22Rv1 (cell line): ENCODE data around the gene TMEM158.

Source experiments
- H3K27ac ChIP-seq: fragments of 450-650 bp; 2 replicates; pipeline ENCODE4 v1.5.1; 2017
- ZFX ChIP-seq: fragments of 450-650 bp; IDR thresholded peaks from 2 replicates; pipeline ENCODE4 v1.6.1; 2017; ENCODE audit warnings: antibody characterized with exemption, borderline replicate concordance
- TF ChIP-seq, protein P1 (sequence below): fragments of 450-650 bp; IDR thresholded peaks from 2 replicates; pipeline ENCODE4 v1.5.1; 2017; ENCODE audit warnings: mild to moderate bottlenecking

TMEM158 gene

DNA sequence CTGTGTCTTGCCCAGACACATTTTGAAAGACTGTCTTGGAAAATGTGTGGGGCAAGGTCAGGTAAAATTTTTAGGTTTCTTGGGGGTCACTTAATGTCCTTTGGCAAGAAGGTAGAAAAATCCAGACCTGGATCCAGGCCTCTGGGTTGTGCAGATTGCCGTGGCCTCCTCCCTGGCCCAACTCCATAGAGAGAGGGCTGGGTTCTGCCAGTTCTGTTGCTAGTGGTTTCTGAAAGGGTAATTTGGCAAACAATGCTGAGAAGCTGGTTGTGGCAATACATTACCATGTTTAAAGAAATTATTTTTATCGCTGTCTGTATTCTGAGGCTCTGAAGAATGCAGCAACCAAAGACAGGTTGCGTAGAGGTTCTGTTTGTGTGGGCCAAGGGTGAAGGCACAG is 20.2 kb upstream of the TMEM158 start:
- TF ChIP-seq ZFX: no peak
- TF ChIP-seq, protein P1, sequence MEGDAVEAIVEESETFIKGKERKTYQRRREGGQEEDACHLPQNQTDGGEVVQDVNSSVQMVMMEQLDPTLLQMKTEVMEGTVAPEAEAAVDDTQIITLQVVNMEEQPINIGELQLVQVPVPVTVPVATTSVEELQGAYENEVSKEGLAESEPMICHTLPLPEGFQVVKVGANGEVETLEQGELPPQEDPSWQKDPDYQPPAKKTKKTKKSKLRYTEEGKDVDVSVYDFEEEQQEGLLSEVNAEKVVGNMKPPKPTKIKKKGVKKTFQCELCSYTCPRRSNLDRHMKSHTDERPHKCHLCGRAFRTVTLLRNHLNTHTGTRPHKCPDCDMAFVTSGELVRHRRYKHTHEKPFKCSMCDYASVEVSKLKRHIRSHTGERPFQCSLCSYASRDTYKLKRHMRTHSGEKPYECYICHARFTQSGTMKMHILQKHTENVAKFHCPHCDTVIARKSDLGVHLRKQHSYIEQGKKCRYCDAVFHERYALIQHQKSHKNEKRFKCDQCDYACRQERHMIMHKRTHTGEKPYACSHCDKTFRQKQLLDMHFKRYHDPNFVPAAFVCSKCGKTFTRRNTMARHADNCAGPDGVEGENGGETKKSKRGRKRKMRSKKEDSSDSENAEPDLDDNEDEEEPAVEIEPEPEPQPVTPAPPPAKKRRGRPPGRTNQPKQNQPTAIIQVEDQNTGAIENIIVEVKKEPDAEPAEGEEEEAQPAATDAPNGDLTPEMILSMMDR: no peak

GRCh38 chr3:45244356-45244755 is 18.3 kb upstream of the TMEM158 start:
- TF ChIP-seq, protein P1: no peak; the same call in 1 of the 2 replicates
- TF ChIP-seq ZFX: no peak
- H3K27ac ChIP-seq: no peak overlapping the region

More for the DNA sequence above, 20.2 kb upstream of the TMEM158 start:
- no peak overlapping the region for H3K27ac ChIP-seq

GRCh38 chr3:45241206-45241605 is 15.1 kb upstream of the TMEM158 start:
- no peak for TF ChIP-seq ZFX
- TF ChIP-seq, protein P1: no peak

DNA sequence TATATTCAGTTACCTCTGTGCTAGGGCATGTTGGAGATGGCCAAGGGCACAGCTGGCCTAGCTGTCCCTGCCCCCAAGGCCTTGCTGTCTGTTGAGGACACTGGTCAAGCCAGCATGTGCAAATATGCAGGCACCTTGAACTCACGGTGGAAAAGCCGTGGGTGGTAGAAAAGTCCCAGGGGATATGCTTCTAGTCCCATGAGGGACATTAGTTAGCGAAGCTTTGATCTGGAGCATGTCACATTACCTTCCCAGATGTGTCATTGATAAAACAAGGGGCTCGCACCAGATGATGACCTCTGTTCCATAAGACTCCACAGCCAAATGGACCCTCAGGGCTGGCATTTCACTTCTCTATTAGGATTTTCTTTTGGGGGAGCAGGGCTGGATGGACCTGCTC is 14.2 kb upstream of the TMEM158 start:
- no peak for TF ChIP-seq ZFX
- TF ChIP-seq, protein P1: no peak

More at GRCh38 chr3:45241206-45241605, 15.1 kb upstream of the TMEM158 start:
- H3K27ac ChIP-seq: no peak overlapping the region

GRCh38 chr3:45239254-45239653 is 13.2 kb upstream of the TMEM158 start:
- TF ChIP-seq ZFX: no peak
- TF ChIP-seq, protein P1: no peak
- H3K27ac ChIP-seq: no peak overlapping the region

More for the DNA sequence above, 14.2 kb upstream of the TMEM158 start:
- H3K27ac ChIP-seq: no peak overlapping the region

GRCh38 chr3:45236964-45237363 is 10.9 kb upstream of the TMEM158 start:
- H3K27ac ChIP-seq: no peak overlapping the region
- TF ChIP-seq ZFX: no peak
- TF ChIP-seq, protein P1: no peak

DNA sequence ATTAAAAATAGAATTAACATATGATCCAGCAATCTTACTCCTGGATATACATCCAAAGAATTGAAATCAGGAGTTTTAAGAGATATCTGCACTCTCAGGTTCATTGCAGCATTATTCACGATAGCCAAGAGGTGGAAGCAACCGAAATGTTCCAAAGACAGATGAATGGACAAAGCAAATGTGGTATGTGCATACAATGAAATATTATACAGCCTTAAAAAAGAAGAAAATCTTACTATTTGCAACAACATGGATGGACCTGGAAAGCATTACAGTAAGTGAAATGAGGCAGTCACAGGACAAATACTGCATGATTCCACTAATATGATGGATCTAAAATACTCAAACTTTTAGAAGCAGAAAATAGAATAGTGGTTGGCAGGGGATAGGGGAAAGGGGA is 9.3 kb upstream of the TMEM158 start:
- H3K27ac ChIP-seq: no peak overlapping the region
- TF ChIP-seq, protein P1: no peak
- no peak for TF ChIP-seq ZFX
